Measurements from ENCODE around the gene KCND3.

The KCND3 gene

GRCh38 chr1:112004076-112004475 lies 14.6 kb upstream of the KCND3 start:
- Histone ChIP-seq H4K20me1 (ENCODE audit: control insufficient read depth, insufficient read depth, low read depth, low read length) (no peaks in the 10 kb centered on the region), H3K36me3 (ENCODE audit: control insufficient read depth, low read length) (no peaks in the 10 kb centered on the region), H3K79me2 (ENCODE audit: control insufficient read depth, low read length) (no peaks in the 10 kb centered on the region), H3K4me1 (ENCODE audit: control insufficient read depth, low read length) (no peaks in the 10 kb centered on the region), H3K9me2 (replicated peaks; ENCODE audit: control insufficient read depth, low read length) (no peaks in the 10 kb centered on the region), H3K27me3 (ENCODE audit: control insufficient read depth, low read length) (peaks cover 15% of the 10 kb centered on the region), H3K4me2 (ENCODE audit: low read length) (no peak overlapping the region), H3K9me3 (ENCODE audit: control insufficient read depth, insufficient read depth, low read length) (no peaks in the 10 kb centered on the region), H3F3A (ENCODE audit: control insufficient read depth, insufficient read depth) (no peaks in the 10 kb centered on the region), H3K4me3 (ENCODE audit: low read length) (no peak overlapping the region), H3K27ac (ENCODE audit: low read depth, low read length) (no peak overlapping the region)
- no peak for TF ChIP-seq EZH2phosphoT487 (IDR thresholded peaks at IDR 0.05; ENCODE audit: borderline replicate concordance, low read length)
- TF ChIP-seq CTCF (IDR thresholded peaks at IDR 0.05; ENCODE audit: low read depth, low read length, poor library complexity, severe bottlenecking): no peak

GRCh38 chr1:112002514-112002913 lies 13.0 kb upstream of the KCND3 start:
- Histone ChIP-seq H3K4me3 (ENCODE audit: low read length) (no peak overlapping the region), H3K27me3 (ENCODE audit: control insufficient read depth, low read length) (peaks cover 12% of the 10 kb centered on the region; the same call in 1 of the 2 replicates), H3K9me3 (ENCODE audit: control insufficient read depth, insufficient read depth, low read length) (no peaks in the 10 kb centered on the region), H3K27ac (ENCODE audit: low read depth, low read length) (no peak overlapping the region), H3K4me2 (ENCODE audit: low read length) (no peak overlapping the region), H4K20me1 (ENCODE audit: control insufficient read depth, insufficient read depth, low read depth, low read length) (no peaks in the 10 kb centered on the region), H3K36me3 (ENCODE audit: control insufficient read depth, low read length) (no peaks in the 10 kb centered on the region), H3K79me2 (ENCODE audit: control insufficient read depth, low read length) (no peaks in the 10 kb centered on the region), H3F3A (ENCODE audit: control insufficient read depth, insufficient read depth) (no peaks in the 10 kb centered on the region), H3K9me2 (replicated peaks; ENCODE audit: control insufficient read depth, low read length) (no peaks in the 10 kb centered on the region), H3K4me1 (ENCODE audit: control insufficient read depth, low read length) (no peaks in the 10 kb centered on the region)
- TF ChIP-seq EZH2phosphoT487 (IDR thresholded peaks at IDR 0.05; ENCODE audit: borderline replicate concordance, low read length) (no peak), CTCF (IDR thresholded peaks at IDR 0.05; ENCODE audit: low read depth, low read length, poor library complexity, severe bottlenecking) (no peak)

- no peaks in the 10 kb centered on the region for H3K9me2 ChIP-seq (replicated peaks; ENCODE audit: control insufficient read depth, low read length)
- TF ChIP-seq CTCF (IDR thresholded peaks at IDR 0.05; ENCODE audit: low read depth, low read length, poor library complexity, severe bottlenecking) (no peak), EZH2phosphoT487 (IDR thresholded peaks at IDR 0.05; ENCODE audit: borderline replicate concordance, low read length) (no peak)
- H3K27ac ChIP-seq (ENCODE audit: low read depth, low read length): no peak overlapping the region
- H3K27me3 ChIP-seq (ENCODE audit: control insufficient read depth, low read length): peaks cover 9% of the 10 kb centered on the region; the same call in 1 of the 2 replicates
- H3K36me3 ChIP-seq (ENCODE audit: control insufficient read depth, low read length): no peaks in the 10 kb centered on the region
- H3K9me3 ChIP-seq (ENCODE audit: control insufficient read depth, insufficient read depth, low read length): no peaks in the 10 kb centered on the region
- H3F3A ChIP-seq (ENCODE audit: control insufficient read depth, insufficient read depth): no peaks in the 10 kb centered on the region
- H3K4me2 ChIP-seq (ENCODE audit: low read length): no peak overlapping the region
- no peaks in the 10 kb centered on the region for H3K4me1 ChIP-seq (ENCODE audit: control insufficient read depth, low read length)
- no peaks in the 10 kb centered on the region for H3K79me2 ChIP-seq (ENCODE audit: control insufficient read depth, low read length)
- no peaks in the 10 kb centered on the region for H4K20me1 ChIP-seq (ENCODE audit: control insufficient read depth, insufficient read depth, low read depth, low read length)
- no peak overlapping the region for H3K4me3 ChIP-seq (ENCODE audit: low read length)
These were observed 12.0 kb upstream of the KCND3 start for GRCh38 chr1:112001436-112001835.
